ENCODE data around the gene AATF.

DNA sequence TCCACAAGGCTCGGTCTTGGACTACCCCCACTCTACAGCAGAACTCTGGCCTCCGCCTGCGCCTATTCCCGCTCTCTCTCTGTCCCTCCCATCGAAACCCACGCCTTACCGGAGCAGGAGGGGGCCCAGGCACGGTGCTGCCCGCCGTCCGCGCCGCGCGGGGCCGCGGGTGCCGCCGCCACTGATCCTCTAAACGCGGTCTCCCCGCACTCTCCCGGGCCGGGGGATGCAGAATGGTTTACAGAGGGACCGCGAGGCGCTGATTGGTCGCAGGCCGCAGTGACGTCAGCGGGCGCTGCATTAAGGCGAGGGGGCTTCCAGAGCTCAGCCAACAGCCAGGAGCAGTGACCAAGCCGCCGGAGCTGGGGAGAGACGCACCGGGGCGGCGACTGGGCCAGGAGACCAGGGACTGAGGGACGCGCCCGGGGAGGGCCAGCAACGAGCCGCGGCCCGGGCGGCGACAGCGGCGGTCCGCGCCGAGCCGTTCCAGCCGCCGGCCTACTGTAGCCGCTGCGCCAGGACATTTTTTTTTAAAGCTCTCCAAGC lies 12.2 kb upstream of the AATF start:
- TF ChIP-seq, protein P1, sequence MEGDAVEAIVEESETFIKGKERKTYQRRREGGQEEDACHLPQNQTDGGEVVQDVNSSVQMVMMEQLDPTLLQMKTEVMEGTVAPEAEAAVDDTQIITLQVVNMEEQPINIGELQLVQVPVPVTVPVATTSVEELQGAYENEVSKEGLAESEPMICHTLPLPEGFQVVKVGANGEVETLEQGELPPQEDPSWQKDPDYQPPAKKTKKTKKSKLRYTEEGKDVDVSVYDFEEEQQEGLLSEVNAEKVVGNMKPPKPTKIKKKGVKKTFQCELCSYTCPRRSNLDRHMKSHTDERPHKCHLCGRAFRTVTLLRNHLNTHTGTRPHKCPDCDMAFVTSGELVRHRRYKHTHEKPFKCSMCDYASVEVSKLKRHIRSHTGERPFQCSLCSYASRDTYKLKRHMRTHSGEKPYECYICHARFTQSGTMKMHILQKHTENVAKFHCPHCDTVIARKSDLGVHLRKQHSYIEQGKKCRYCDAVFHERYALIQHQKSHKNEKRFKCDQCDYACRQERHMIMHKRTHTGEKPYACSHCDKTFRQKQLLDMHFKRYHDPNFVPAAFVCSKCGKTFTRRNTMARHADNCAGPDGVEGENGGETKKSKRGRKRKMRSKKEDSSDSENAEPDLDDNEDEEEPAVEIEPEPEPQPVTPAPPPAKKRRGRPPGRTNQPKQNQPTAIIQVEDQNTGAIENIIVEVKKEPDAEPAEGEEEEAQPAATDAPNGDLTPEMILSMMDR (IDR thresholded peaks at IDR 0.05): no peak
- no peak for TF ChIP-seq POLR2A (IDR thresholded peaks at IDR 0.05)

Data from transverse colon (tissue), 3 donors.